GM20431 (cell line): ENCODE measurements around the gene MDH1.
"Not testable (repeated sequence)": the region's sequence is repeated elsewhere in the genome, so short reads cannot be mapped to it uniquely, and the experiment has no call there.

ENCODE experiments used
- in situ Hi-C: fragments of 300-500 bp; cut with MseI, MboI; formaldehyde crosslinking; loops from one replicate; pipeline ENCODE4 v1.15.0; 2020; ENCODE audit warnings: low sequenced_read_pairs; ENCODE audit not compliant: unreplicated experiment

The MDH1 gene

GRCh38 chr2:63587814-63588384, 864 bp upstream of the MDH1 start:
- in situ Hi-C loops = no loop called here

GRCh38 chr2:63589148-63589958, 590 bp downstream of the MDH1 start:
- in situ Hi-C loops = no loop called here

- in situ Hi-C loops = no loop called here
Observed at GRCh38 chr2:63590626-63591408, 2.1 kb downstream of the MDH1 start.

GRCh38 chr2:63591566-63592175, 2.9 kb downstream of the MDH1 start:
- in situ Hi-C loops = no loop called here

GRCh38 chr2:63594660-63595059, 5.9 kb downstream of the MDH1 start:
- in situ Hi-C loops = no loop called here

- in situ Hi-C loops = no loop called here
Observed at GRCh38 chr2:63596401-63596883, 7.7 kb downstream of the MDH1 start.

GRCh38 chr2:63598981-63599380, 10.2 kb downstream of the MDH1 start:
- in situ Hi-C loops = no loop called here

- in situ Hi-C loops = no loop called here
Observed at GRCh38 chr2:63600881-63601460, 12.2 kb downstream of the MDH1 start.

GRCh38 chr2:63604666-63605065, 15.9 kb downstream of the MDH1 start:
- in situ Hi-C loops = no loop called here

GRCh38 chr2:63608865-63609264, 20.1 kb downstream of the MDH1 start:
- in situ Hi-C loops = not testable (repeated sequence)

- in situ Hi-C loops = no loop called here
Observed at GRCh38 chr2:63610525-63610924, 21.8 kb downstream of the MDH1 start.

- in situ Hi-C loops = no loop called here
Observed at GRCh38 chr2:63613391-63613901, 24.7 kb downstream of the MDH1 start.

GRCh38 chr2:63614448-63614968, 25.7 kb downstream of the MDH1 start:
- in situ Hi-C loops = no loop called here

GRCh38 chr2:63614983-63615945, 26.5 kb downstream of the MDH1 start:
- in situ Hi-C loops = no loop called here

GRCh38 chr2:63617366-63617765, 28.6 kb downstream of the MDH1 start:
- in situ Hi-C loops = no loop called here

GRCh38 chr2:63619328-63619727, 30.6 kb downstream of the MDH1 start:
- in situ Hi-C loops = no loop called here

GRCh38 chr2:63622751-63623150, 34.0 kb downstream of the MDH1 start:
- in situ Hi-C loops = no loop called here

GRCh38 chr2:63623763-63624162, 35.0 kb downstream of the MDH1 start:
- in situ Hi-C loops = not testable (repeated sequence)

GRCh38 chr2:63627866-63628265, 39.1 kb downstream of the MDH1 start:
- in situ Hi-C loops = no loop called here
